B cell (primary cell): ENCODE data around the gene DDX24. TPM values are rescaled to one million over a fixed set of nuclear protein-coding genes. Genes with fewer than 3 reads are reported as not detected.
A peak's percentile ranks its signal among the peaks of the same experiment; 100 is the strongest.

ENCODE experiments used
- ATAC-seq: fragments of 200-7000 bp; cut with Tn5 transposase; one replicate; pipeline ENCODE4 v1.10.0; 2021; ENCODE audit warnings: low read depth, mild to moderate bottlenecking, moderate number of reproducible peaks, moderate library complexity
- CTCF ChIA-PET: fragments of 350-600 bp; sonication (Branson Sonifier 250); formaldehyde crosslinking; loops from one replicate; lab custom pipeline; 2021; ENCODE audit warnings: antibody characterized with exemption, inconsistent platforms; lab: Charles Lee
- POLR2A ChIA-PET: fragments of 350-600 bp; sonication (Branson Sonifier 250); formaldehyde crosslinking; loops from one replicate; lab custom pipeline; 2021; ENCODE audit warnings: antibody characterized with exemption; lab: Charles Lee
- DNase-seq: peaks from one replicate; pipeline ENCODE4 v3.0.0; 2013
- H2AFZ ChIP-seq: 2 replicates; pipeline ENCODE4 v1.6.1; 2012; ENCODE audit warnings: mild to moderate bottlenecking, low read depth, low read length; ENCODE audit not compliant: insufficient read depth, poor library complexity, severe bottlenecking
- H3K27ac ChIP-seq, 2 donors: 1 replicate in 1 of 2; 2 replicates in 1 of 2; pipeline ENCODE4 v1.5.1; 2012 to 2013; ENCODE audit warnings: low read length in 2 of 2, mild to moderate bottlenecking in 2 of 2, moderate library complexity in 1 of 2
- H3K27me3 ChIP-seq, 4 experiments: fragments of 200-600 bp in 1 of 4; sonication (generic) in 1 of 4; replicated peaks in 1 of 4; 1 replicate in 2 of 4; 2 replicates in 2 of 4; pipeline versions ENCODE4 v1.6.1 to v1.7.0; 2013 to 2016; ENCODE audit warnings: low read length in 3 of 4, mild to moderate bottlenecking in 2 of 4, mixed read lengths in 1 of 4, moderate library complexity in 1 of 4; ENCODE audit not compliant: insufficient read depth in 4 of 4, control insufficient read depth in 3 of 4; ENCODE audit errors: control extremely low read depth in 1 of 4
- H3K36me3 ChIP-seq, 2 experiments: replicated peaks in 1 of 2; 1 replicate in 1 of 2; 2 replicates in 1 of 2; pipeline versions ENCODE4 v1.6.1 to v1.7.1; 2013; ENCODE audit warnings: low read length in 1 of 2; ENCODE audit not compliant: insufficient read depth in 2 of 2, control insufficient read depth in 1 of 2; ENCODE audit errors: control extremely low read depth in 1 of 2, extremely low read depth in 1 of 2
- H3K4me1 ChIP-seq, 2 donors: fragments of 200-600 bp in 1 of 2; sonication (generic) in 1 of 2; 1 replicate in 1 of 2; 2 replicates in 1 of 2; pipeline versions ENCODE4 v1.5.1 to v1.6.1; 2013 to 2017; ENCODE audit warnings: low read length in 2 of 2; ENCODE audit not compliant: control insufficient read depth in 2 of 2, insufficient read depth in 2 of 2
- H3K4me2 ChIP-seq: replicated peaks from 2 replicates; pipeline ENCODE3; 2012; ENCODE audit warnings: mild to moderate bottlenecking, low read depth, low read length; ENCODE audit not compliant: poor library complexity, severe bottlenecking
- H3K4me3 ChIP-seq, 5 experiments: fragments of 200-600 bp in 1 of 5; sonication (generic) in 1 of 5; 1 replicate in 3 of 5; 2 replicates in 2 of 5; pipeline versions ENCODE4 v1.5.1 to v1.7.0; 2011 to 2016; ENCODE audit warnings: low read length in 4 of 5, mild to moderate bottlenecking in 4 of 5, low read depth in 2 of 5, control low read depth in 1 of 5, moderate library complexity in 1 of 5; ENCODE audit not compliant: insufficient read depth in 1 of 5; ENCODE audit errors: control extremely low read depth in 1 of 5, extremely low read depth in 1 of 5
- H3K79me2 ChIP-seq: fragments of 200-600 bp; sonication (generic); one replicate; pipeline ENCODE4 v1.6.0; 2016; ENCODE audit warnings: low read length; ENCODE audit not compliant: control insufficient read depth, insufficient read depth
- H3K9ac ChIP-seq: fragments of 200-600 bp; sonication (generic); 2 replicates; pipeline ENCODE4 v1.6.1; 2017; ENCODE audit warnings: mild to moderate bottlenecking, low read length, moderate library complexity
- H3K9me3 ChIP-seq, 3 donors: one replicate each; pipeline versions ENCODE4 v1.6.1 to v1.7.1; 2013; ENCODE audit warnings: low read length in 2 of 3; ENCODE audit not compliant: control insufficient read depth in 2 of 3, insufficient read depth in 1 of 3; ENCODE audit errors: control extremely low read depth in 1 of 3
- H4K20me1 ChIP-seq: 2 replicates; pipeline ENCODE4 v1.6.0; 2012; ENCODE audit warnings: mild to moderate bottlenecking, low read length; ENCODE audit not compliant: insufficient read depth, control insufficient read depth, poor library complexity, severe bottlenecking
- H3K27ac Mint-ChIP-seq: one replicate; pipeline ENCODE4 v1.8.0; 2021; ENCODE audit warnings: mixed read lengths
- H3K27me3 Mint-ChIP-seq: one replicate; pipeline ENCODE4 v1.8.0; 2021; ENCODE audit warnings: mixed read lengths
- H3K4me1 Mint-ChIP-seq: one replicate; pipeline ENCODE4 v1.8.0; 2021; ENCODE audit warnings: mixed read lengths
- H3K4me3 Mint-ChIP-seq: one replicate; pipeline ENCODE4 v1.8.0; 2021; ENCODE audit warnings: mixed read lengths
- H3K9me3 Mint-ChIP-seq: one replicate; pipeline ENCODE4 v1.8.0; 2022; ENCODE audit warnings: mixed read lengths; ENCODE audit not compliant: insufficient read depth
- EZH2 ChIP-seq: IDR thresholded peaks from 2 replicates; pipeline ENCODE4 v1.6.1; 2012; ENCODE audit warnings: borderline replicate concordance, low read depth, mild to moderate bottlenecking, moderate library complexity, low read length; ENCODE audit not compliant: insufficient read depth, poor library complexity, severe bottlenecking
- WGBS: methylation state at CpG from one replicate; pipeline ENCODE4 v1.1.5; 2013; ENCODE audit warnings: missing lambda C conversion rate; ENCODE audit not compliant: insufficient coverage; 5-methylcytosine and 5-hydroxymethylcytosine counted together
- intact Hi-C: fragments of 100-400 bp; cut with micrococcal nuclease; formaldehyde crosslinking; loops from one replicate; pipeline ENCODE4 v1.10.0; 2022
- polyA minus RNA-seq: library from RNA; depleted of rRNA, polyadenylated mRNA; stranded (reverse); fragments of >200 nt; gene quantifications from 2 replicates; pipeline ENCODE4 v1.2.3, GENCODE V29; 2012
- polyA plus RNA-seq: library from polyadenylated mRNA; depleted of rRNA; stranded (reverse); fragments of >200 nt; gene quantifications from 2 replicates; pipeline ENCODE4 v1.2.3, GENCODE V29; 2012
- total RNA-seq, 2 donors: library from RNA; stranded (reverse); fragments of 120-200 nt in 1 of 2; gene quantifications; 1 replicate in 1 of 2; 2 replicates in 1 of 2; pipeline versions ENCODE4 v1.2.3 to v1.2.4, GENCODE V29; 2013 to 2022
- TF ChIP-seq, protein P1 (sequence below): fragments of 200-600 bp; IDR thresholded peaks from one replicate; pipeline ENCODE4 v1.8.0; 2022; ENCODE audit warnings: antibody characterized with exemption, mild to moderate bottlenecking

DDX24 gene, protein sequence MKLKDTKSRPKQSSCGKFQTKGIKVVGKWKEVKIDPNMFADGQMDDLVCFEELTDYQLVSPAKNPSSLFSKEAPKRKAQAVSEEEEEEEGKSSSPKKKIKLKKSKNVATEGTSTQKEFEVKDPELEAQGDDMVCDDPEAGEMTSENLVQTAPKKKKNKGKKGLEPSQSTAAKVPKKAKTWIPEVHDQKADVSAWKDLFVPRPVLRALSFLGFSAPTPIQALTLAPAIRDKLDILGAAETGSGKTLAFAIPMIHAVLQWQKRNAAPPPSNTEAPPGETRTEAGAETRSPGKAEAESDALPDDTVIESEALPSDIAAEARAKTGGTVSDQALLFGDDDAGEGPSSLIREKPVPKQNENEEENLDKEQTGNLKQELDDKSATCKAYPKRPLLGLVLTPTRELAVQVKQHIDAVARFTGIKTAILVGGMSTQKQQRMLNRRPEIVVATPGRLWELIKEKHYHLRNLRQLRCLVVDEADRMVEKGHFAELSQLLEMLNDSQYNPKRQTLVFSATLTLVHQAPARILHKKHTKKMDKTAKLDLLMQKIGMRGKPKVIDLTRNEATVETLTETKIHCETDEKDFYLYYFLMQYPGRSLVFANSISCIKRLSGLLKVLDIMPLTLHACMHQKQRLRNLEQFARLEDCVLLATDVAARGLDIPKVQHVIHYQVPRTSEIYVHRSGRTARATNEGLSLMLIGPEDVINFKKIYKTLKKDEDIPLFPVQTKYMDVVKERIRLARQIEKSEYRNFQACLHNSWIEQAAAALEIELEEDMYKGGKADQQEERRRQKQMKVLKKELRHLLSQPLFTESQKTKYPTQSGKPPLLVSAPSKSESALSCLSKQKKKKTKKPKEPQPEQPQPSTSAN
- total RNA-seq = 191 and 211 TPM in 2 replicates
- 300 TPM for total RNA-seq (2013)
- 145 and 265 TPM in 2 replicates for polyA plus RNA-seq
- 152 and 160 TPM in 2 replicates for polyA minus RNA-seq

DNA sequence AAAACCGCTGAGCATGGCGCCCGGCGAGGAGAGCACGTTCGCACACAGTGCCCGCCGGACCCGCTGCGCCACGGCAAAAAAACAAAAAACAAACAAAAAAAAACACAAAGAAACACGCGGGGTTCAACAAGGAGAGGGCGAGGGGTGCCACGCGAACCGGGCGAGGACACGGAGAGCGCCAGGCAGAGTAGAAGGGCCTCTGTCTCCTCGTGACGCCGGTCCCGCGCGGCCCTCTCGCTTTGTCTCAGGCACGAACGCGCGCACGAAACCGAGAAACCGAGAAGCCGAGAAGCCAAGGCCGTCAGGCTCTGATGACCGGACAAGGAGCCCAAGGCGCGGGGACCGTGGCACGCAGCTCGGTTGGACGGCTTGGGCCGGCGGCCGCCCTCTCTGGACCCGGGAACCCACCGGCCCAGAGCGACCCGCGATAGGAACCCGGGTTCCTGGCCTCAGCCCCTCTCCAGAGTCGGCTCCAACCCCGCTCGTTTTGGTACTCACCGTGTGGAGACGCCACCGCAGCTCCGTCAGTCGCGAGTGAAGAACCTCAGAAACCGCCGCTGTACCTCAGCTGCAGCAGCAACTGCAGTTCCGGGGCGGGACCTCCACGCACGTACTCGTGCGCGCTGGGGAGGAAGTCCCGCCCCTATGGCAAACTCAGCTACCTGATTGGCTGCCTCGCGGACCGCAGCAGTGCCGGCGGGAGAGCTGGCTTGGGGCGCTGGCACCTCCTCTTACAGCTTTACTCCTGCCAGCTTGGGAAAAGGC is at the start of gene DDX24, which contains the start of gene IFI27L1:
Gene DDX24 (minus strand): TSS at position 582 of the 765 bp plus-strand sequence. CDS start 1,460 bp downstream, outside the sequence.
Gene IFI27L1 (plus strand): TSS at position 690 of the 765 bp plus-strand sequence. CDS start 15,628 bp downstream, outside the sequence.
- CTCF ChIA-PET = interaction anchor here (0.9 to 2.6 kb wide), 7 partner anchors 44 to 141 kb away, joined by 3 to 10 read pairs (median 4); partner anchors contain the start of gene OTUB2
- POLR2A ChIA-PET = no interaction called here
- peaks cover 65% of the 10 kb centered on the region for H3K79me2 ChIP-seq
- peak within 1 kb of the TSS; percentile 91 to 99 (median 97) for H3K4me3 ChIP-seq
- DNase-seq (peak; percentile 97), ATAC-seq (peak; percentile 97)
- peak within 1 kb of the TSS; percentile 83 for H3K4me2 ChIP-seq
- peaks cover 5 to 27% of the 10 kb centered on the region in 2 experiments for H3K36me3 ChIP-seq
- peaks cover 42% of the 10 kb centered on the region for H4K20me1 ChIP-seq
- no peaks in the 10 kb centered on the region for H3K27me3 Mint-ChIP-seq
- peak within 1 kb of the TSS; percentile 97 for H3K27ac Mint-ChIP-seq
- intact Hi-C loops = loop anchor here (1.0 to 2.0 kb wide), 6 partner anchors 48 to 142 kb away; partner anchors contain the start of genes IFI27L2, OTUB2 and PPP4R4
- H3K9ac ChIP-seq = peak within 1 kb of the TSS; percentile 93
- H3K27ac ChIP-seq = peak within 1 kb of the TSS; percentile 83 to 93
- TF ChIP-seq, protein P1, sequence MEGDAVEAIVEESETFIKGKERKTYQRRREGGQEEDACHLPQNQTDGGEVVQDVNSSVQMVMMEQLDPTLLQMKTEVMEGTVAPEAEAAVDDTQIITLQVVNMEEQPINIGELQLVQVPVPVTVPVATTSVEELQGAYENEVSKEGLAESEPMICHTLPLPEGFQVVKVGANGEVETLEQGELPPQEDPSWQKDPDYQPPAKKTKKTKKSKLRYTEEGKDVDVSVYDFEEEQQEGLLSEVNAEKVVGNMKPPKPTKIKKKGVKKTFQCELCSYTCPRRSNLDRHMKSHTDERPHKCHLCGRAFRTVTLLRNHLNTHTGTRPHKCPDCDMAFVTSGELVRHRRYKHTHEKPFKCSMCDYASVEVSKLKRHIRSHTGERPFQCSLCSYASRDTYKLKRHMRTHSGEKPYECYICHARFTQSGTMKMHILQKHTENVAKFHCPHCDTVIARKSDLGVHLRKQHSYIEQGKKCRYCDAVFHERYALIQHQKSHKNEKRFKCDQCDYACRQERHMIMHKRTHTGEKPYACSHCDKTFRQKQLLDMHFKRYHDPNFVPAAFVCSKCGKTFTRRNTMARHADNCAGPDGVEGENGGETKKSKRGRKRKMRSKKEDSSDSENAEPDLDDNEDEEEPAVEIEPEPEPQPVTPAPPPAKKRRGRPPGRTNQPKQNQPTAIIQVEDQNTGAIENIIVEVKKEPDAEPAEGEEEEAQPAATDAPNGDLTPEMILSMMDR = no peak
- no peak for TF ChIP-seq EZH2
- no peaks in the 10 kb centered on the region for H3K27me3 ChIP-seq
- WGBS = under 1% methylated on average over 77 of the region's 77 CpGs
- peaks cover 36 to 45% of the 10 kb centered on the region in 2 donors for H3K4me1 ChIP-seq
- H2AFZ ChIP-seq = peak within 1 kb of the TSS; percentile 93
- H3K4me3 Mint-ChIP-seq = peak within 1 kb of the TSS; percentile 97
- H3K9me3 Mint-ChIP-seq = no peaks in the 10 kb centered on the region
- peaks cover 0 to 5% (median 3%) of the 10 kb centered on the region in 3 donors for H3K9me3 ChIP-seq
- H3K4me1 Mint-ChIP-seq = peaks cover 45% of the 10 kb centered on the region
